Muscle of leg (tissue), 11 donors: ENCODE results near the gene MMAB. TPM values are rescaled to one million over a fixed set of nuclear protein-coding genes. Genes with fewer than 3 reads are reported as not detected.
"Not testable (repeated sequence)": the region's sequence is repeated elsewhere in the genome, so short reads cannot be mapped to it uniquely, and the experiment has no call there.

Source experiments
- DNase-seq: peaks from one replicate; pipeline ENCODE4 v3.0.0; 2013
- H3K27ac ChIP-seq: one replicate; pipeline ENCODE4 v1.5.1; 2013; ENCODE audit warnings: mild to moderate bottlenecking, low read length, control low read depth
- H3K27me3 ChIP-seq: one replicate; pipeline ENCODE4 v1.6.1; 2013; ENCODE audit warnings: low read length; ENCODE audit not compliant: control insufficient read depth, insufficient read depth
- H3K36me3 ChIP-seq: one replicate; pipeline ENCODE4 v1.6.1; 2013; ENCODE audit warnings: low read length; ENCODE audit not compliant: control insufficient read depth, insufficient read depth
- H3K4me1 ChIP-seq: one replicate; pipeline ENCODE4 v1.6.1; 2013; ENCODE audit warnings: low read length; ENCODE audit not compliant: control insufficient read depth, insufficient read depth
- H3K4me3 ChIP-seq: one replicate; pipeline ENCODE4 v1.5.1; 2013; ENCODE audit warnings: low read length, control low read depth
- H3K9me3 ChIP-seq: replicated peaks from 2 replicates; pipeline ENCODE4 v1.6.1; 2013; ENCODE audit warnings: low read depth, low read length; ENCODE audit not compliant: control insufficient read depth
- WGBS: methylation state at CpG from one replicate; pipeline ENCODE4 v1.1.5; 2013; ENCODE audit warnings: missing lambda C conversion rate; ENCODE audit not compliant: insufficient coverage; 5-methylcytosine and 5-hydroxymethylcytosine counted together
- polyA plus RNA-seq, 8 donors: library from polyadenylated mRNA; unstranded; fragments of 120-200 nt; gene quantifications; one replicate each; pipeline versions ENCODE4 v1.2.1 to v1.2.3, GENCODE V29; 2013; ENCODE audit warnings: inconsistent platforms in 1 of 8, low replicate concordance in 1 of 8; ENCODE audit not compliant: insufficient read length in 8 of 8, insufficient read depth in 1 of 8
- total RNA-seq: library from RNA; stranded (reverse); fragments of 120-200 nt; gene quantifications from one replicate; pipeline ENCODE4 v1.2.4, GENCODE V29; 2013

MMAB gene
- total and polyA plus RNA-seq, 9 donors, result 23.1 to 36.4 (median 28.7) TPM

- peaks cover 41% of the 10 kb centered on the region for H3K4me1 ChIP-seq
- 88% methylated on average over 5 of the region's 13 CpGs for WGBS
- no peaks in the 10 kb centered on the region for H3K9me3 ChIP-seq
- peak overlapping the region; percentile 81 for H3K27ac ChIP-seq
- H3K27me3 ChIP-seq, result peaks cover 12% of the 10 kb centered on the region
- DNase-seq, result no peak
- no peaks in the 10 kb centered on the region for H3K36me3 ChIP-seq
- no peak overlapping the region for H3K4me3 ChIP-seq
These were observed 32.4 kb upstream of the MMAB start for GRCh38 chr12:109605599-109606228.

GRCh38 chr12:109605016-109605415, 31.7 kb upstream of the MMAB start:
- Histone ChIP-seq H3K4me3 (no peak overlapping the region), H3K9me3 (no peaks in the 10 kb centered on the region), H3K27me3 (peaks cover 7% of the 10 kb centered on the region), H3K36me3 (no peaks in the 10 kb centered on the region), H3K4me1 (peaks cover 41% of the 10 kb centered on the region), H3K27ac (no peak overlapping the region)
- DNase-seq, result peak; percentile 55
- WGBS, result 80% methylated on average over 2 of the region's 5 CpGs

DNA sequence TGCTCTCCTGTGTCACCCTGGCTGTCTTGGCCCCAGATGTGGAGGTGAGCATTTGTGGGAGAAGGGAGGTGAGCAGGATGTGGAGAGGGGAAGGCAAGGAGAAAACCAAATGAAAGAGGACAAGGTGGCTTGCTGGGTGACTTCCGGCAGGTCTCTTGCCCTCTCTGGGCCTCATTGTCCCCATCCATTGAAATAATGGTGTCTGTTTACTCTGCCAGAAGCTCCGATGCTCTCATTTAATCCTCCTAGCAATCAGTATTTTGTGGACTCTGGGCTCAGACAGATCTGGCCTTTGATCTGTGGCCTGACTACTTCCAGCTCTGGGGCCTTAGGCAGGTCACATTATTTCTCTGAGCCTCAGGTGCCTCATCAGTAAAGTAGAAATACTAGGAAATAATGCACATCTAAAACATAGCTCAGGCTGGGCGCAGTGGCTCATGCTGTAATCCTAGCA, 30.9 kb upstream of the MMAB start:
- Histone ChIP-seq H3K36me3 (no peaks in the 10 kb centered on the region), H3K27me3 (peaks cover 6% of the 10 kb centered on the region), H3K27ac (no peak overlapping the region), H3K9me3 (no peaks in the 10 kb centered on the region), H3K4me3 (no peak overlapping the region), H3K4me1 (peaks cover 37% of the 10 kb centered on the region)
- DNase-seq, result no peak
- 89% methylated on average over 2 of the region's 3 CpGs for WGBS

GRCh38 chr12:109602132-109602531, 28.8 kb upstream of the MMAB start:
- H3K36me3 ChIP-seq, H3K27me3 ChIP-seq, H3K4me3 ChIP-seq, H3K9me3 ChIP-seq, DNase-seq, H3K27ac ChIP-seq: not testable (repeated sequence)
- H3K4me1 ChIP-seq, result peaks cover 42% of the 10 kb centered on the region
- WGBS, result no CpG with 5 or more reads among the region's 5 CpGs

- Histone ChIP-seq H3K27ac (no peak overlapping the region), H3K9me3 (no peaks in the 10 kb centered on the region), H3K4me3 (no peak overlapping the region), H3K27me3 (no peaks in the 10 kb centered on the region), H3K36me3 (peaks cover 4% of the 10 kb centered on the region), H3K4me1 (peaks cover 37% of the 10 kb centered on the region)
- 81% methylated on average over 7 of the region's 8 CpGs for WGBS
- no peak for DNase-seq
These were observed 28.3 kb upstream of the MMAB start for GRCh38 chr12:109601557-109601956.

- peaks cover 8% of the 10 kb centered on the region for H3K36me3 ChIP-seq
- no peak for DNase-seq
- no peaks in the 10 kb centered on the region for H3K27me3 ChIP-seq
- peaks cover 31% of the 10 kb centered on the region for H3K4me1 ChIP-seq
- no peak overlapping the region for H3K4me3 ChIP-seq
- 70% methylated on average over 5 of the region's 8 CpGs for WGBS
- no peaks in the 10 kb centered on the region for H3K9me3 ChIP-seq
- H3K27ac ChIP-seq, result no peak overlapping the region
These were observed 27.7 kb upstream of the MMAB start for GRCh38 chr12:109600995-109601394.

- Histone ChIP-seq H3K9me3 (no peaks in the 10 kb centered on the region), H3K4me3 (no peak overlapping the region), H3K27ac (no peak overlapping the region), H3K36me3 (peaks cover 13% of the 10 kb centered on the region), H3K4me1 (peaks cover 26% of the 10 kb centered on the region), H3K27me3 (no peaks in the 10 kb centered on the region)
- DNase-seq, result no peak
- whole genome bisulfite sequencing, result 82% methylated on average over 1 of the region's 2 CpGs
These were observed 27.2 kb upstream of the MMAB start for GRCh38 chr12:109600481-109600880.

DNA sequence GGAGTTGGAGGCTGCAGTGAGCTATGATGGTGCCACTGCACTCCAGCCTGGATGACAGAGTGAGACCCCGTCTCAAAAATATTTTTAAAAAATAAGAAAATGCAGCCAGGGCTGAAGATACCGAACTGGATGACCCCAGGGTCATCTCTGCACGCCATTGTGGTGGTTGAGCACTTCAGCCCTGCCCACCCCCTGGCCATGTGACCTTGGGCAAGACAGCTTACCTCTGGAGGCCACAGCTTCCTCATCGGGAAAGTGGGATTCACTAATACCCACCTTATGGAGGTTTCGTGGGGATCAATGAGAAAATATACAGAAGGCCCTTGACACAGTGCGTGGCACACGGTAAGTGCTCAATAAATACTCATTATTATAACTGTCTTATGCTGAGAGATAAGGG, 25.8 kb upstream of the MMAB start:
- 73% methylated on average over 2 of the region's 7 CpGs for WGBS
- Histone ChIP-seq H3K27me3 (no peaks in the 10 kb centered on the region), H3K9me3 (no peaks in the 10 kb centered on the region), H3K27ac (no peak overlapping the region), H3K4me1 (peaks cover 20% of the 10 kb centered on the region), H3K4me3 (no peak overlapping the region), H3K36me3 (peaks cover 24% of the 10 kb centered on the region)
- no peak for DNase-seq

GRCh38 chr12:109598428-109598854, 25.1 kb upstream of the MMAB start:
- H3K27ac ChIP-seq, result no peak overlapping the region
- H3K36me3 ChIP-seq, result peaks cover 26% of the 10 kb centered on the region
- peak; percentile 18 for DNase-seq
- peaks cover 21% of the 10 kb centered on the region for H3K4me1 ChIP-seq
- no peaks in the 10 kb centered on the region for H3K9me3 ChIP-seq
- no peak overlapping the region for H3K4me3 ChIP-seq
- H3K27me3 ChIP-seq, result no peaks in the 10 kb centered on the region
- WGBS, result 75% methylated on average over 8 of the region's 11 CpGs

DNA sequence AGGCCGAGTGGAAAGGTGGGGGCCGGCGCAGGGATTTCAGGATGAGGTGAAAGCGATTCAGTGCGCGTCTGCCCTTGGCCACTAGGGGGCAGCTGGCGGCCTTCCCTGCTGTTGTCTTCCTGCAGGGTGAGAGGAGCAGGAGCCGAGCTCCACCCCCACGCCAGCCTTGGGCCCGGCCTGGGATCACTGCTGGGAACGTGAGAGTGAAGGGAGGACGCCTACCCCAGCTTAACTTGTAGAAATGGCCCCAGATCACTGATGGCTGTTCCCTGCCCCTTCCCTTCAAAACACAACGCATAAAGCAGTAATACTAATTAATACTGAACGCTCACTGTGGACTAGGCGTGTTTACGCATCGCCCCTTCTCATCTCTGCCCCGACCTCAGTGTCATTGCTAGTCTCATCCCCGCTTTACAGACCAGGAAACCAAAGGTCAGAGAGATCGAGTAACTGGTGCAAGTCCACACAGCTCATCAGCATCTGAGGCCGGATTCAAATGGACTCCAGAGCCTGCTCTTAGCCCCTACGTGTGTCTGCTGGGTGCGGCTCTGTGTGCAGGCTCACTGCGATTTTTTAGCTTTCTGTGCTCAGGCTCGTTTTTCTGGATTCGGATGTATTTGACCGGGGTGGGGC, 24.6 kb upstream of the MMAB start:
- Histone ChIP-seq H3K9me3 (no peaks in the 10 kb centered on the region), H3K27me3 (no peaks in the 10 kb centered on the region), H3K4me3 (no peak overlapping the region), H3K36me3 (peaks cover 29% of the 10 kb centered on the region), H3K4me1 (peaks cover 25% of the 10 kb centered on the region), H3K27ac (no peak overlapping the region)
- WGBS, result 39% methylated on average over 26 of the region's 27 CpGs
- peak; percentile 92 for DNase-seq
